ENCODE results near the gene B4GALNT2. TPM values are rescaled to one million over a fixed set of nuclear protein-coding genes. Genes with fewer than 3 reads are reported as not detected.
"Not testable (repeated sequence)": the region's sequence is repeated elsewhere in the genome, so short reads cannot be mapped to it uniquely, and the experiment has no call there.

B4GALNT2 gene
- polyA plus RNA-seq, 1 experiment = 0.01 TPM

DNA sequence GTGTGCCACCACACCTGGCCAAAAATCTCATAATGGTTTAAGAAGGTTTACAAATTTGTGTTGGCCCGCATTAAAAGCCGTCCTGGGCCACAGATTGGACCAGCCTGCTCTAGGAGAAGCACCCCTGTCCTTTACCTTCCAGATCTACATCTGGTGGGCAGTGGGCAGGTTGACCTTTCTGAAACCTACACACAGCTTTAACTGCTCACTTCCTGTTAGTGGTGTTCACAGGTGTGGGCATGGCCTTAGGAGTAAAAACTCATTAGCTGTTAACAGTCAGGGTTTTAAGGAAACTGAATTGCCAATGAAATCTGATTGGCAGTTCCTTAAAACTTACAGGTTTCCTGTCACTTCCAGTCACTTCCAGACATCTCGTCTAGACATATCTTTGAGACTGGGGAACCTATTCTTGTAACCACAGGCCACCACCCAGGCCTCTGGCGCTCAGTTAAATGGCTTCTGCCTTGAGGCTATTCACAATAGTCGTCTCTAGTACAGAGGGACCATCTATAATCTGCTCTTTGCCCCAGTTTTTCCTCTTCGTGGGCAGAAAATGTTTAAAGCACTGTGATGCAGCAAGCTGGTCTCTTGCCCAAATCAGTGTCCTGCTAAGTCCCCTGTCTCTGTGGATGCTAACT, 48.5 kb downstream of the B4GALNT2 start:
- TF ChIP-seq, protein P1, sequence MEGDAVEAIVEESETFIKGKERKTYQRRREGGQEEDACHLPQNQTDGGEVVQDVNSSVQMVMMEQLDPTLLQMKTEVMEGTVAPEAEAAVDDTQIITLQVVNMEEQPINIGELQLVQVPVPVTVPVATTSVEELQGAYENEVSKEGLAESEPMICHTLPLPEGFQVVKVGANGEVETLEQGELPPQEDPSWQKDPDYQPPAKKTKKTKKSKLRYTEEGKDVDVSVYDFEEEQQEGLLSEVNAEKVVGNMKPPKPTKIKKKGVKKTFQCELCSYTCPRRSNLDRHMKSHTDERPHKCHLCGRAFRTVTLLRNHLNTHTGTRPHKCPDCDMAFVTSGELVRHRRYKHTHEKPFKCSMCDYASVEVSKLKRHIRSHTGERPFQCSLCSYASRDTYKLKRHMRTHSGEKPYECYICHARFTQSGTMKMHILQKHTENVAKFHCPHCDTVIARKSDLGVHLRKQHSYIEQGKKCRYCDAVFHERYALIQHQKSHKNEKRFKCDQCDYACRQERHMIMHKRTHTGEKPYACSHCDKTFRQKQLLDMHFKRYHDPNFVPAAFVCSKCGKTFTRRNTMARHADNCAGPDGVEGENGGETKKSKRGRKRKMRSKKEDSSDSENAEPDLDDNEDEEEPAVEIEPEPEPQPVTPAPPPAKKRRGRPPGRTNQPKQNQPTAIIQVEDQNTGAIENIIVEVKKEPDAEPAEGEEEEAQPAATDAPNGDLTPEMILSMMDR (IDR thresholded peaks at IDR 0.05; ENCODE audit: low read depth, low read length) = no peak
- Histone ChIP-seq H3K4me3 (ENCODE audit: low read depth, low read length) (no peak overlapping the region), H3K27ac (ENCODE audit: low read depth, low read length) (no peak overlapping the region), H3K9me3 (ENCODE audit: control insufficient read depth, insufficient read depth, low read length) (peaks cover 32% of the 10 kb centered on the region), H3K27me3 (ENCODE audit: control insufficient read depth, insufficient read depth, low read length) (peaks cover 3% of the 10 kb centered on the region)
- ChIA-PET CTCF (interaction anchor here (0.7 to 2.9 kb wide), 16 partner anchors 8 to 523 kb away, joined by 3 to 42 read pairs (median 6); no protein-coding TSS in a partner anchor), POLR2A (no interaction called here)
- no peak for DNase-seq (ENCODE audit: low read depth, low spot score)

DNA sequence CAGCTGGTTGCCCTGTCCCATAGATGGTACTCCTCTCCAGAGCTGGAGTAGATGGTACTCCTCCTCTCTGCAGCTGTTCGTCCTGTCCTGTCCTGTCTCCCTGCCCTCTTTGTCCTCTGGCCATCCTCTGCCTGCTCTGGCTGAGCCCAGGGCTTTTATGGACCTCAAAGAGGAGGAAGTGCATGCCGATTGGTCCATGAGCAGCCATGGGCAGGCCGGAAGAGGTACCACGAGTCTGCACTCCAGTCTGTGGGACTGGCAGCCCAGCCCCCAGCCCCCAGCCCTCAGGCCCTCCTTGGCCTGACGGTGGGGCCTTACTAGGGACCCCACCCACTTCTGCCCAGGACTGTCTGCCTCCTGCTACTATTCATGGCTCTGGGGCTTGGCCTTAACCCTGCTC, 50.8 kb downstream of the B4GALNT2 start:
- Histone ChIP-seq H3K4me3 (ENCODE audit: low read depth, low read length) (no peak overlapping the region), H3K27me3 (ENCODE audit: control insufficient read depth, insufficient read depth, low read length) (peaks cover 3% of the 10 kb centered on the region), H3K27ac (ENCODE audit: low read depth, low read length) (no peak overlapping the region), H3K9me3 (ENCODE audit: control insufficient read depth, insufficient read depth, low read length) (peaks cover 17% of the 10 kb centered on the region)
- ChIA-PET CTCF (no interaction called here), POLR2A (no interaction called here)
- no peak for DNase-seq (ENCODE audit: low read depth, low spot score)
- TF ChIP-seq, protein P1 (IDR thresholded peaks at IDR 0.05; ENCODE audit: low read depth, low read length) = no peak

DNA sequence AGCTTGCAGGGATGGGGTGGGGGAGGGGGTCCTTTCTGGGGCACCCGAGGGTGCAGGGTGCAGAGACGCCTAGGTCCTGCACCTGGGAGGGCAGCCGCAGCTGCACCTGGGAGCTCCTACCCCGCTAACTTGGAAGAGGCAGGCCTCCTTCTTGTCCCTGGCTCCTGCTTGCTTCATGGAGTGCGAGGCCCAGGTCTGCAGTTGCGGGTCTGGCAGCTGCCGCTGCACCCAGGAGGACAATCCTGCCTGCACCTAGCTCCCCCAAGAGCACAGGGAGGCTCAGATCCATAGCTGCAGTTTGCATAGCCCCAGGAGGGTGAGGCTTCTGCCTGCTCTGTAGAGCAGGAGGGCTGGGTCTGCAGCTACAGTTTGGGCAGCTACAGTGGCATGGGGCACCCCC, 51.2 kb downstream of the B4GALNT2 start:
- POLR2A ChIA-PET = no interaction called here

DNA sequence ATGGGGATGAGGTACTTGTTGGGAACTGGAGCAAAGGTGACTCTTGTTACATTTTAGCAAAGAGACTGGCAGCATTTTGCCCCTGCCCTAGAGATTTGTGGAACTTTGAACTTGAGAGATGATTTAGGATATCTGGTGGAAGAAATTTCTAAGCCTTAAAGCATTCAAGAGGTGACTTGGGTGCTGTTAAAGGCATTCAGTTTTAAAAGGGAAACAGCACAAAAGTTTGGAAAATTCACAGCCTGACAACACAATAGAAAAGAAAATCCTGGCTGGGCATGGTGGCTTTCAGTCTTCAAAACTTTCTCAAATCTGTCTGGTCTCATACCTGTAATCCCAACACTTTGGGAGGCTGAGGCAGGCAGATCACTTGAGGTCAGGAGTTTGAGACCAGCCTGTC, 52.0 kb downstream of the B4GALNT2 start:
- DNase-seq (ENCODE audit: low read depth, low spot score); H3K27me3 ChIP-seq (ENCODE audit: control insufficient read depth, insufficient read depth, low read length); H3K4me3 ChIP-seq (ENCODE audit: low read depth, low read length); H3K27ac ChIP-seq (ENCODE audit: low read depth, low read length); CTCF ChIA-PET; POLR2A ChIA-PET: not testable (repeated sequence)
- H3K9me3 ChIP-seq (ENCODE audit: control insufficient read depth, insufficient read depth, low read length) = peaks cover 17% of the 10 kb centered on the region

More for the DNA sequence above, 51.2 kb downstream of the B4GALNT2 start:
- Histone ChIP-seq H3K9me3 (ENCODE audit: control insufficient read depth, insufficient read depth, low read length) (peaks cover 17% of the 10 kb centered on the region), H3K27me3 (ENCODE audit: control insufficient read depth, insufficient read depth, low read length) (no peaks in the 10 kb centered on the region), H3K27ac (ENCODE audit: low read depth, low read length) (no peak overlapping the region), H3K4me3 (ENCODE audit: low read depth, low read length) (no peak overlapping the region)
- CTCF ChIA-PET = no interaction called here
- TF ChIP-seq, protein P1 (IDR thresholded peaks at IDR 0.05; ENCODE audit: low read depth, low read length) = no peak
- no peak for DNase-seq (ENCODE audit: low read depth, low spot score)

DNA sequence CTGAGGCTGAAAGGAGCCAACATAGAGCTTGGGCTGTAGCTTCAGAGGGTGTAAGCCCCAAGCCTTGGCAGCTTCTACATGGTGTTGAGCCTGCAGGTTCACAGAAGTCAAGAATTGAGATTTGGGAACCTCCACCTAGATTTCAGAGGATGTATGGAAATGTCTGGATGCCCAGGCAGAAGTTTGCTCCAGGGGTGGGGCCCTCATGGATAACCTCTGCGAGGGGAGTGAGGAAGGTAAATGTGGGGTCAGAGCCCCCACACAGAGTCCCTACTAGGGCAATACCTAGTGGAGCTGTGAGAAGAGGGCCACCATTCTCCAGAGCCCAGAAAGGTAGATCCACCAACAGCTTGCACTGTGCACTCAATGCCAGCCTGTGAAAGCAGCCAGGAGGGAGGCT, 52.8 kb downstream of the B4GALNT2 start:
- CTCF ChIA-PET = not testable (repeated sequence)

DNA sequence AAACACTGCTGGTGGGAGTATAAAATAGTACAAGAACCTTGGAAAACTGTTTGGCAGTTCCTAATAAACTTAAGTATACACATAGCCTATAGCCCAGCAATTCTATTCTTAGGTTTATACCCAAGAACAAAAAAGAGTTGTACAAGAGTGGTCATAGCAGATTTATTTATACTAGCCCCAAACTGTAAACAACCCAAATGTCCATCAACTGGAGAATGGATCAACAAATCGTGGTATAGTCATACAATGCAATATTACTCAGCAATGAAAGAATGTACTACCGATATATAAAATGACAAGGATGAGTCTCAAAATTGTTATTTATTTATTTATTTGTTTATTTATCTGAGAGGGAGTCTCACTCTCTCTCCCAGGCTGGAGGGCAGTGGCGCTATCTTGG, 54.7 kb downstream of the B4GALNT2 start:
- TF ChIP-seq, protein P1 (IDR thresholded peaks at IDR 0.05; ENCODE audit: low read depth, low read length) = no peak
- no peak overlapping the region for H3K27ac ChIP-seq (ENCODE audit: low read depth, low read length)
- no peak for DNase-seq (ENCODE audit: low read depth, low spot score)
- no peaks in the 10 kb centered on the region for H3K27me3 ChIP-seq (ENCODE audit: control insufficient read depth, insufficient read depth, low read length)
- no peak overlapping the region for H3K4me3 ChIP-seq (ENCODE audit: low read depth, low read length)
- CTCF ChIA-PET = interaction anchor here (0.6 kb wide), 1 partner anchor 208 kb away, joined by 6 read pairs; no protein-coding TSS in a partner anchor
- POLR2A ChIA-PET = no interaction called here
- peaks cover 17% of the 10 kb centered on the region for H3K9me3 ChIP-seq (ENCODE audit: control insufficient read depth, insufficient read depth, low read length)

More for the DNA sequence above, 52.8 kb downstream of the B4GALNT2 start:
- DNase-seq (ENCODE audit: low read depth, low spot score); H3K27ac ChIP-seq (ENCODE audit: low read depth, low read length); H3K4me3 ChIP-seq (ENCODE audit: low read depth, low read length); H3K27me3 ChIP-seq (ENCODE audit: control insufficient read depth, insufficient read depth, low read length); POLR2A ChIA-PET: not testable (repeated sequence)
- peaks cover 17% of the 10 kb centered on the region for H3K9me3 ChIP-seq (ENCODE audit: control insufficient read depth, insufficient read depth, low read length)

All from AG04450 (cell line).